WTC11 (cell line): ENCODE measurements around the gene MEIS2.

ENCODE experiments used
- CTCF ChIP-seq: fragments of 200-600 bp; IDR thresholded peaks from 2 replicates; pipeline ENCODE4 v1.8.0; 2022; ENCODE audit warnings: antibody characterized with exemption
- NR2C2 ChIP-seq: sonication (generic); formaldehyde crosslinking; IDR thresholded peaks from 2 replicates; pipeline ENCODE4 v1.8.0; 2022; ENCODE audit warnings: mild to moderate bottlenecking, missing genetic modification reagents
- ZNF263 ChIP-seq: sonication (generic); formaldehyde crosslinking; IDR thresholded peaks from 2 replicates; pipeline ENCODE4 v1.8.1; 2022; ENCODE audit warnings: low read depth, mild to moderate bottlenecking, moderate library complexity, missing genetic modification reagents
- TF ChIP-seq, protein P1 (sequence below): sonication (generic); formaldehyde crosslinking; IDR thresholded peaks from 2 replicates; pipeline ENCODE4 v1.8.0; 2022; ENCODE audit warnings: mild to moderate bottlenecking, missing genetic modification reagents
- TF ChIP-seq, protein P2 (sequence below): sonication (generic); formaldehyde crosslinking; IDR thresholded peaks from 2 replicates; pipeline ENCODE4 v1.8.1; 2022; ENCODE audit warnings: low read depth, missing genetic modification reagents, borderline replicate concordance

- TF ChIP-seq, protein P1, sequence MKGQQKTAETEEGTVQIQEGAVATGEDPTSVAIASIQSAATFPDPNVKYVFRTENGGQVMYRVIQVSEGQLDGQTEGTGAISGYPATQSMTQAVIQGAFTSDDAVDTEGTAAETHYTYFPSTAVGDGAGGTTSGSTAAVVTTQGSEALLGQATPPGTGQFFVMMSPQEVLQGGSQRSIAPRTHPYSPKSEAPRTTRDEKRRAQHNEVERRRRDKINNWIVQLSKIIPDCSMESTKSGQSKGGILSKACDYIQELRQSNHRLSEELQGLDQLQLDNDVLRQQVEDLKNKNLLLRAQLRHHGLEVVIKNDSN (CRISPR knock-in tag): no peak
- TF ChIP-seq CTCF (no peak), NR2C2 (no peak), ZNF263 (CRISPR knock-in tag) (no peak)
- TF ChIP-seq, protein P2, sequence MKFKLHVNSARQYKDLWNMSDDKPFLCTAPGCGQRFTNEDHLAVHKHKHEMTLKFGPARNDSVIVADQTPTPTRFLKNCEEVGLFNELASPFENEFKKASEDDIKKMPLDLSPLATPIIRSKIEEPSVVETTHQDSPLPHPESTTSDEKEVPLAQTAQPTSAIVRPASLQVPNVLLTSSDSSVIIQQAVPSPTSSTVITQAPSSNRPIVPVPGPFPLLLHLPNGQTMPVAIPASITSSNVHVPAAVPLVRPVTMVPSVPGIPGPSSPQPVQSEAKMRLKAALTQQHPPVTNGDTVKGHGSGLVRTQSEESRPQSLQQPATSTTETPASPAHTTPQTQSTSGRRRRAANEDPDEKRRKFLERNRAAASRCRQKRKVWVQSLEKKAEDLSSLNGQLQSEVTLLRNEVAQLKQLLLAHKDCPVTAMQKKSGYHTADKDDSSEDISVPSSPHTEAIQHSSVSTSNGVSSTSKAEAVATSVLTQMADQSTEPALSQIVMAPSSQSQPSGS: no peak
Measured at GRCh38 chr15:36938131-36938530, 162.2 kb downstream of the MEIS2 start.
